ENCODE results near the gene FGGY.

Gene FGGY

GRCh38 chr1:59291561-59291960, 5.3 kb upstream of the FGGY start:
- DNase-seq (ENCODE audit: extremely low read depth, insufficient read length) = no peak
- H3K4me3 ChIP-seq (replicated peaks; ENCODE audit: low read depth, low read length) = no peak overlapping the region
- H3K36me3 ChIP-seq (ENCODE audit: control insufficient read depth, insufficient read depth, low read length) = no peaks in the 10 kb centered on the region
- TF ChIP-seq, protein P1, sequence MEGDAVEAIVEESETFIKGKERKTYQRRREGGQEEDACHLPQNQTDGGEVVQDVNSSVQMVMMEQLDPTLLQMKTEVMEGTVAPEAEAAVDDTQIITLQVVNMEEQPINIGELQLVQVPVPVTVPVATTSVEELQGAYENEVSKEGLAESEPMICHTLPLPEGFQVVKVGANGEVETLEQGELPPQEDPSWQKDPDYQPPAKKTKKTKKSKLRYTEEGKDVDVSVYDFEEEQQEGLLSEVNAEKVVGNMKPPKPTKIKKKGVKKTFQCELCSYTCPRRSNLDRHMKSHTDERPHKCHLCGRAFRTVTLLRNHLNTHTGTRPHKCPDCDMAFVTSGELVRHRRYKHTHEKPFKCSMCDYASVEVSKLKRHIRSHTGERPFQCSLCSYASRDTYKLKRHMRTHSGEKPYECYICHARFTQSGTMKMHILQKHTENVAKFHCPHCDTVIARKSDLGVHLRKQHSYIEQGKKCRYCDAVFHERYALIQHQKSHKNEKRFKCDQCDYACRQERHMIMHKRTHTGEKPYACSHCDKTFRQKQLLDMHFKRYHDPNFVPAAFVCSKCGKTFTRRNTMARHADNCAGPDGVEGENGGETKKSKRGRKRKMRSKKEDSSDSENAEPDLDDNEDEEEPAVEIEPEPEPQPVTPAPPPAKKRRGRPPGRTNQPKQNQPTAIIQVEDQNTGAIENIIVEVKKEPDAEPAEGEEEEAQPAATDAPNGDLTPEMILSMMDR (IDR thresholded peaks at IDR 0.05; ENCODE audit: insufficient read depth, low read length, poor library complexity, severe bottlenecking) = no peak
- no peaks in the 10 kb centered on the region for H3K27me3 ChIP-seq (replicated peaks; ENCODE audit: control insufficient read depth, insufficient read depth, low read length)

- Histone ChIP-seq H3K36me3 (ENCODE audit: control insufficient read depth, insufficient read depth, low read length) (no peaks in the 10 kb centered on the region), H3K27me3 (replicated peaks; ENCODE audit: control insufficient read depth, insufficient read depth, low read length) (no peaks in the 10 kb centered on the region), H3K4me3 (replicated peaks; ENCODE audit: low read depth, low read length) (no peak overlapping the region)
- peak; percentile 28 for DNase-seq (ENCODE audit: extremely low read depth, insufficient read length)
- TF ChIP-seq, protein P1 (IDR thresholded peaks at IDR 0.05; ENCODE audit: insufficient read depth, low read length, poor library complexity, severe bottlenecking) = no peak
Observed at GRCh38 chr1:59292562-59292961, 4.3 kb upstream of the FGGY start.

DNA sequence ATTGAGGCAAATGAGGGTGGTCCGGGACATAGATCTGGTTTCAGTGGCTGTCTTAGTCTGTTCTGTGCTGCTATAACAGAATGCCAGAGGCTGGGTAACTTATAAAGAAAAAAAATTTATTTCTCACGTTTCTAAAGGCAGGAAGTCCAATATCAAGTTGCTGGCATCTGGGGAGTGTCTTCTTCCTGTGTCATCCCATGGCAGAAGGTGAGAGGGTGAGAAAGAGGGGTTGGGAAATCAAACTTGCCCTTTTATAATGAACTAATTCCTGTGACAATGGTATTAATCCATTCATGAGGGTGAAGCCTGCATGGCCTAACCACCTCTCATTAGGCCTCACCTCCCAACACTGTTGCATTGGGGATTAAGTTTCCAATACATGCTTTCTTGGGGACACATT, 3.7 kb upstream of the FGGY start:
- no peak for DNase-seq (ENCODE audit: extremely low read depth, insufficient read length)
- TF ChIP-seq, protein P1 (IDR thresholded peaks at IDR 0.05; ENCODE audit: insufficient read depth, low read length, poor library complexity, severe bottlenecking) = no peak
- H3K36me3 ChIP-seq (ENCODE audit: control insufficient read depth, insufficient read depth, low read length) = no peaks in the 10 kb centered on the region
- no peaks in the 10 kb centered on the region for H3K27me3 ChIP-seq (replicated peaks; ENCODE audit: control insufficient read depth, insufficient read depth, low read length)
- no peak overlapping the region for H3K4me3 ChIP-seq (replicated peaks; ENCODE audit: low read depth, low read length)

GRCh38 chr1:59293849-59294248, 3.0 kb upstream of the FGGY start:
- H3K27me3 ChIP-seq (replicated peaks; ENCODE audit: control insufficient read depth, insufficient read depth, low read length) = no peaks in the 10 kb centered on the region
- TF ChIP-seq, protein P1 (IDR thresholded peaks at IDR 0.05; ENCODE audit: insufficient read depth, low read length, poor library complexity, severe bottlenecking) = no peak
- no peak overlapping the region for H3K4me3 ChIP-seq (replicated peaks; ENCODE audit: low read depth, low read length)
- no peak for DNase-seq (ENCODE audit: extremely low read depth, insufficient read length)
- no peaks in the 10 kb centered on the region for H3K36me3 ChIP-seq (ENCODE audit: control insufficient read depth, insufficient read depth, low read length)

DNA sequence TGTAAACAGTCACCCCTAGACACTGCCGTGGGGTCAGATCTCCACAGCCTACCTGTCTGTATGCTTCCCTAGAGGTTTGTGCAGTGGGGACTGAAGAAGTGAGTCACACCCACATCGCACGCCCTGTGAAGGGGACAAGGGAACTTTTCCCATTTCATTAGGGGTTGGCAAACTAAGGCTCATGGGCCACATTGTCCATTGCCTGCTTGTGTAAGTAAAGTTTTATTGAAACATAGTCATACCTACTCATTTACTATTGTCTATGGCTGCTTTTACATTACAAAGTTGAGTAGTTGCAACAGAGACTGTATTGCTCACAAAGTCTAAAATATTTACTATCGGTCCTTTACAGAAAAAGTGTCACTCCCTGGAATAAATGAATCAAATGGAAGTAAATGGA, 2.5 kb upstream of the FGGY start:
- H3K36me3 ChIP-seq (ENCODE audit: control insufficient read depth, insufficient read depth, low read length) = no peaks in the 10 kb centered on the region
- H3K27me3 ChIP-seq (replicated peaks; ENCODE audit: control insufficient read depth, insufficient read depth, low read length) = no peaks in the 10 kb centered on the region
- TF ChIP-seq, protein P1 (IDR thresholded peaks at IDR 0.05; ENCODE audit: insufficient read depth, low read length, poor library complexity, severe bottlenecking) = no peak
- no peak overlapping the region for H3K4me3 ChIP-seq (replicated peaks; ENCODE audit: low read depth, low read length)
- no peak for DNase-seq (ENCODE audit: extremely low read depth, insufficient read length)

GRCh38 chr1:59295618-59296017, 1.3 kb upstream of the FGGY start:
- no peak for DNase-seq (ENCODE audit: extremely low read depth, insufficient read length)
- no peaks in the 10 kb centered on the region for H3K27me3 ChIP-seq (replicated peaks; ENCODE audit: control insufficient read depth, insufficient read depth, low read length)
- peak overlapping the region; percentile 68 for H3K4me3 ChIP-seq (replicated peaks; ENCODE audit: low read depth, low read length)
- no peaks in the 10 kb centered on the region for H3K36me3 ChIP-seq (ENCODE audit: control insufficient read depth, insufficient read depth, low read length)
- TF ChIP-seq, protein P1 (IDR thresholded peaks at IDR 0.05; ENCODE audit: insufficient read depth, low read length, poor library complexity, severe bottlenecking) = no peak

Data from GM06990 (cell line).